Measurements from ENCODE around the gene SMYD4. TPM values are rescaled to one million over a fixed set of nuclear protein-coding genes. Genes with fewer than 3 reads are reported as not detected.

SMYD4 gene
- total RNA-seq, 4 donors from 2014 or later, result 9.4 to 13.0 (median 10.0) TPM

GRCh38 chr17:1787301-1787902 is 42.3 kb downstream of the SMYD4 start:
- intact Hi-C loops (cut with DNase I; ENCODE audit: low total_unique reads), result no loop called here
- TF ChIP-seq CTCF (IDR thresholded peaks at IDR 0.05) (no peak), POLR2A (IDR thresholded peaks at IDR 0.05) (no peak)
- H3K4me3 ChIP-seq (ENCODE audit: low read depth, poor library complexity, severe bottlenecking), result no peak overlapping the region
- peak in 1 of 2 donors; percentile 70 for DNase-seq (ENCODE audit: low spot score in 2 of 2)
- 59 to 61% methylated on average over 16 of the region's 16 CpGs for WGBS, 2 donors

GRCh38 chr17:1786708-1787107 is 43.0 kb downstream of the SMYD4 start:
- 88 to 94% methylated on average over 7 of the region's 7 CpGs for WGBS, 2 donors
- TF ChIP-seq CTCF (IDR thresholded peaks at IDR 0.05) (no peak), POLR2A (IDR thresholded peaks at IDR 0.05) (no peak)
- no peak for DNase-seq (ENCODE audit: low spot score in 2 of 2)
- intact Hi-C loops (cut with DNase I; ENCODE audit: low total_unique reads), result no loop called here
- H3K4me3 ChIP-seq (ENCODE audit: low read depth, poor library complexity, severe bottlenecking), result no peak overlapping the region

- DNase-seq (ENCODE audit: low spot score in 2 of 2), result no peak
- TF ChIP-seq CTCF (IDR thresholded peaks at IDR 0.05) (no peak), POLR2A (IDR thresholded peaks at IDR 0.05) (no peak)
- WGBS, 2 donors, result 56 to 62% methylated on average over 4 of the region's 4 CpGs
- H3K4me3 ChIP-seq (ENCODE audit: low read depth, poor library complexity, severe bottlenecking), result no peak overlapping the region
- intact Hi-C loops (cut with DNase I; ENCODE audit: low total_unique reads), result no loop called here
Observed at GRCh38 chr17:1785930-1786329, 43.8 kb downstream of the SMYD4 start.

GRCh38 chr17:1783834-1784611 is 45.7 kb downstream of the SMYD4 start:
- intact Hi-C loops (cut with DNase I; ENCODE audit: low total_unique reads), result loop anchor here (5.0 kb wide), 1 partner anchor 62 kb away; the partner anchor contains the start of gene WDR81
- 47 to 51% methylated on average over 16 of the region's 16 CpGs for WGBS, 2 donors
- TF ChIP-seq CTCF (IDR thresholded peaks at IDR 0.05), result peak in 1 of 3 donors; percentile 82
- peak in 1 of 2 donors; percentile 52 for TF ChIP-seq POLR2A (IDR thresholded peaks at IDR 0.05)
- no peak overlapping the region for H3K4me3 ChIP-seq (ENCODE audit: low read depth, poor library complexity, severe bottlenecking)
- peak; percentile 93 to 97 for DNase-seq (ENCODE audit: low spot score in 2 of 2)

- TF ChIP-seq CTCF (IDR thresholded peaks at IDR 0.05), result no peak
- TF ChIP-seq POLR2A (IDR thresholded peaks at IDR 0.05), result no peak
- WGBS, 2 donors, result 76 to 78% methylated on average over 19 of the region's 19 CpGs
- no peak for DNase-seq (ENCODE audit: low spot score in 2 of 2)
- intact Hi-C loops (cut with DNase I; ENCODE audit: low total_unique reads), result loop anchor here (5.0 kb wide), 1 partner anchor 61 kb away; the partner anchor contains the start of gene WDR81
- no peak overlapping the region for H3K4me3 ChIP-seq (ENCODE audit: low read depth, poor library complexity, severe bottlenecking)
Observed at GRCh38 chr17:1783271-1783670, 46.4 kb downstream of the SMYD4 start.
